HepG2 (cell line): ENCODE results near the gene ATP2A2. TPM values are rescaled to one million over a fixed set of nuclear protein-coding genes. Genes with fewer than 3 reads are reported as not detected.

Experiments
- ATAC-seq: fragments of 200-7000 bp; cut with Tn5 transposase; 3 replicates; pipeline ENCODE4 v1.9.1; 2020; ENCODE audit warnings: mild to moderate bottlenecking, moderate library complexity
- BruUV-seq: library from RNA; stranded (reverse); fragments of 400-500 nt; replicated peaks from 2 replicates; lab custom pipeline; 2021; lab: Mats Ljungman, UMichigan
- CTCF ChIA-PET: fragments of 300-600 bp; formaldehyde crosslinking; extraction: SDS; loops from one replicate; lab custom pipeline; 2021; ENCODE audit warnings: low total read pairs, inconsistent platforms, low intra/inter-chr PET ratio; lab: Yijun Ruan, JAX
- POLR2A ChIA-PET: fragments of 350-600 bp; sonication (Branson Sonifier 250); formaldehyde crosslinking; loops from one replicate; lab custom pipeline; 2020; ENCODE audit warnings: antibody characterized with exemption, inconsistent platforms; lab: Yijun Ruan, JAX
- DNase-seq: peaks from one replicate; pipeline ENCODE4 v3.0.0-alpha.2; 2015; ENCODE audit warnings: low spot score
- FAIRE-seq: peaks from 3 replicates; lab custom pipeline; 2011; peaks lifted over from hg19 to GRCh38; lab: Jason Lieb, UNC
- H2AFZ ChIP-seq: one replicate; pipeline ENCODE4 v1.6.1; 2011; ENCODE audit warnings: low read length, inconsistent platforms
- H3K27ac ChIP-seq: fragments of 300-600 bp; 3 replicates; pipeline ENCODE4 v1.8.0; 2011; ENCODE audit warnings: mixed run types, mild to moderate bottlenecking, mixed read lengths, low read length, inconsistent platforms; ENCODE audit not compliant: insufficient read depth; ENCODE audit errors: extremely low read length
- H3K27me3 ChIP-seq, 2 experiments: fragments of 200-600 bp in 1 of 2; 2 replicates in 1 of 2; 3 replicates in 1 of 2; pipeline versions ENCODE4 v1.6.0 to v1.8.0; 2011; ENCODE audit warnings: low read length in 2 of 2, mild to moderate bottlenecking in 2 of 2, moderate library complexity in 2 of 2, inconsistent platforms in 1 of 2; ENCODE audit not compliant: insufficient read depth in 2 of 2, control insufficient read depth in 1 of 2
- H3K36me3 ChIP-seq, 2 experiments: fragments of 200-600 bp in 1 of 2; replicated peaks in 1 of 2; 2 replicates in 1 of 2; 3 replicates in 1 of 2; pipeline versions ENCODE4 v1.5.1 to v1.8.0; 2011; ENCODE audit warnings: low read length in 2 of 2, inconsistent platforms in 1 of 2; ENCODE audit not compliant: insufficient read depth in 2 of 2, control insufficient read depth in 1 of 2
- H3K4me1 ChIP-seq: 2 replicates; pipeline ENCODE4 v1.5.1; 2012; ENCODE audit warnings: low read length, inconsistent platforms; ENCODE audit not compliant: insufficient read depth
- H3K4me2 ChIP-seq: 2 replicates; pipeline ENCODE4 v1.6.0; 2011; ENCODE audit warnings: low read depth, low read length, inconsistent platforms
- H3K4me3 ChIP-seq, 3 experiments: fragments of 200-600 bp in 1 of 3; sonication (generic), shearing (Covaris generic) in 1 of 3; replicated peaks in 1 of 3; 2 replicates each; pipeline ENCODE4 v1.5.1; 2011 to 2016; ENCODE audit warnings: low read length in 3 of 3, inconsistent platforms in 2 of 3, low read depth in 2 of 3, mild to moderate bottlenecking in 2 of 3, control low read depth in 1 of 3, mixed read lengths in 1 of 3; ENCODE audit not compliant: insufficient read depth in 1 of 3
- H3K79me2 ChIP-seq: one replicate; pipeline ENCODE4 v1.6.1; 2011; ENCODE audit warnings: low read length, inconsistent platforms; ENCODE audit not compliant: insufficient read depth
- H3K9ac ChIP-seq: 2 replicates; pipeline ENCODE4 v1.6.0; 2011; ENCODE audit warnings: mild to moderate bottlenecking, low read depth, low read length, inconsistent platforms; ENCODE audit not compliant: insufficient read depth
- H3K9me3 ChIP-seq: 2 replicates; pipeline ENCODE4 v1.5.1; 2012; ENCODE audit warnings: mild to moderate bottlenecking, low read length
- H4K20me1 ChIP-seq: 2 replicates; pipeline ENCODE4 v1.6.0; 2011; ENCODE audit warnings: inconsistent platforms, mild to moderate bottlenecking, low read length, moderate library complexity; ENCODE audit not compliant: insufficient read depth
- BRD4 ChIP-seq: sonication (generic); formaldehyde crosslinking; IDR thresholded peaks from 2 replicates; pipeline ENCODE4 v1.4.0; 2020; ENCODE audit warnings: missing genetic modification reagents
- PLRG1 ChIP-seq: fragments of 450-650 bp; conservative IDR thresholded peaks from 2 replicates; pipeline ENCODE4 v1.6.1; 2016
- RNF219 ChIP-seq: sonication (generic); formaldehyde crosslinking; IDR thresholded peaks from 2 replicates; pipeline ENCODE4 v1.5.0; 2020; ENCODE audit warnings: mild to moderate bottlenecking, missing genetic modification reagents
- TBP ChIP-seq: sonication (generic); formaldehyde crosslinking; IDR thresholded peaks from 2 replicates; pipeline ENCODE4 v1.5.0; 2020; ENCODE audit warnings: missing genetic modification reagents
- ZNF367 ChIP-seq: sonication (generic); formaldehyde crosslinking; IDR thresholded peaks from 2 replicates; pipeline ENCODE4 v1.4.0; 2020; ENCODE audit warnings: missing genetic modification reagents, borderline replicate concordance
- ZNF407 ChIP-seq: sonication (generic); formaldehyde crosslinking; IDR thresholded peaks from one replicate; pipeline ENCODE4 v1.5.1; 2020; ENCODE audit warnings: mild to moderate bottlenecking, missing genetic modification reagents; ENCODE audit errors: not compliant biosample characterization
- WGBS: methylation state at CpG from one replicate; pipeline ENCODE4 v1.1.6; 2017; ENCODE audit warnings: low lambda C conversion rate; 5-methylcytosine and 5-hydroxymethylcytosine counted together
- in situ Hi-C: cut with HindIII; loops from 2 replicates; pipeline ENCODE4 v1.10.0; 2017; ENCODE audit warnings: low pct_unique_long_range_greater_than_20kb; ENCODE audit not compliant: extremely low pct_ligation_motif_present
- intact Hi-C: fragments of 100-400 bp; cut with micrococcal nuclease; formaldehyde crosslinking; loops from one replicate; pipeline ENCODE4 v1.10.0; 2022; ENCODE audit not compliant: unreplicated experiment
- polyA plus RNA-seq, 8 experiments: library from polyadenylated mRNA; depleted of rRNA in 3 of 8; stranded (reverse) in 7 of 8; unstranded in 1 of 8; fragments of >200 nt; fragmentation: Illumina TruSeq in 4 of 8; extraction: Trizol in 4 of 8; gene quantifications; 2 replicates each; pipeline versions ENCODE4 v1.2.1 to v1.2.3, GENCODE V29; 2011 to 2016; ENCODE audit warnings: low read depth in 4 of 8, missing spikeins in 1 of 8, mixed read lengths in 1 of 8; ENCODE audit not compliant: insufficient read depth in 1 of 8
- total RNA-seq, 5 experiments: library from RNA; depleted of rRNA; stranded (reverse); fragments of >200 nt; fragmentation: Illumina TruSeq; extraction: Trizol; gene quantifications; 2 replicates each; pipeline ENCODE4 v1.2.3, GENCODE V29; 2016; ENCODE audit warnings: low read depth in 1 of 5
- TF ChIP-seq, protein P1 (sequence below): sonication (generic); formaldehyde crosslinking; IDR thresholded peaks from 2 replicates; pipeline ENCODE4 v1.4.0; 2020; ENCODE audit warnings: missing genetic modification reagents
- TF ChIP-seq, protein P2 (sequence below): sonication (generic); formaldehyde crosslinking; IDR thresholded peaks from 2 replicates; pipeline ENCODE4 v1.8.1; 2023; ENCODE audit warnings: missing genetic modification reagents, inconsistent platforms, borderline replicate concordance

ATP2A2 gene
- total and polyA plus RNA-seq, 2 of the 13 experiments (the other 11 are each of a cell fraction or from before 2014, with no cell fraction given), result 35.4 to 85.5 TPM

DNA sequence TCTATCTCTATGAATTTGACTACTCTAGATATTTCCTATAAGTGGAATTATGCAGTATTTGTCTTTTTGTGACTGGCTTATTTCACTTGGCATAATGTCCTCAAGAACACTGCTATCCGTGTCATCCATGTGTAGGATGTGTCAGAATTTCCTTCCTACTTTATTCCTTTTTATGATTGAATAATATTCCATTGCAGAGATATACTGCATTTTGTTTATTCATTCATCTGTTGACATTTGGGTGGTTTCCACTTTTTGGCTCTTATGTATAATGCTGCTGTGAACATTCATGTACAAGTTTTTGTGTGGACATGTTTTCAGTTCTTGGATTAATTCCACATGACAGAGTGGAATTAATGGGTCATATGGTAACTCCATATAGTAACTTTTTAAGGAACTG lies 45.7 kb upstream of the ATP2A2 start:
- Histone ChIP-seq H3K4me3 (no peak overlapping the region), H2AFZ (no peak overlapping the region), H4K20me1 (no peaks in the 10 kb centered on the region), H3K27ac (no peak overlapping the region), H3K27me3 (no peaks in the 10 kb centered on the region), H3K79me2 (no peaks in the 10 kb centered on the region), H3K36me3 (no peaks in the 10 kb centered on the region), H3K4me2 (no peak overlapping the region), H3K9me3 (no peaks in the 10 kb centered on the region), H3K4me1 (peaks cover 34% of the 10 kb centered on the region), H3K9ac (no peak overlapping the region)
- FAIRE-seq, result no peak
- intact Hi-C loops, result no loop called here
- no peak for DNase-seq
- ChIA-PET POLR2A (no interaction called here), CTCF (no interaction called here)
- no peak for ATAC-seq
- in situ Hi-C loops, result no loop called here
- 100% methylated on average over 1 of the region's 1 CpG for WGBS
- BruUV-seq, result no TSS peak
- TF ChIP-seq ZNF407 (CRISPR knock-in tag) (no peak), RNF219 (CRISPR knock-in tag) (no peak), PLRG1 (no peak), BRD4 (CRISPR knock-in tag) (no peak), ZNF367 (CRISPR knock-in tag) (no peak), TBP (CRISPR knock-in tag) (no peak)
- TF ChIP-seq, protein P1, sequence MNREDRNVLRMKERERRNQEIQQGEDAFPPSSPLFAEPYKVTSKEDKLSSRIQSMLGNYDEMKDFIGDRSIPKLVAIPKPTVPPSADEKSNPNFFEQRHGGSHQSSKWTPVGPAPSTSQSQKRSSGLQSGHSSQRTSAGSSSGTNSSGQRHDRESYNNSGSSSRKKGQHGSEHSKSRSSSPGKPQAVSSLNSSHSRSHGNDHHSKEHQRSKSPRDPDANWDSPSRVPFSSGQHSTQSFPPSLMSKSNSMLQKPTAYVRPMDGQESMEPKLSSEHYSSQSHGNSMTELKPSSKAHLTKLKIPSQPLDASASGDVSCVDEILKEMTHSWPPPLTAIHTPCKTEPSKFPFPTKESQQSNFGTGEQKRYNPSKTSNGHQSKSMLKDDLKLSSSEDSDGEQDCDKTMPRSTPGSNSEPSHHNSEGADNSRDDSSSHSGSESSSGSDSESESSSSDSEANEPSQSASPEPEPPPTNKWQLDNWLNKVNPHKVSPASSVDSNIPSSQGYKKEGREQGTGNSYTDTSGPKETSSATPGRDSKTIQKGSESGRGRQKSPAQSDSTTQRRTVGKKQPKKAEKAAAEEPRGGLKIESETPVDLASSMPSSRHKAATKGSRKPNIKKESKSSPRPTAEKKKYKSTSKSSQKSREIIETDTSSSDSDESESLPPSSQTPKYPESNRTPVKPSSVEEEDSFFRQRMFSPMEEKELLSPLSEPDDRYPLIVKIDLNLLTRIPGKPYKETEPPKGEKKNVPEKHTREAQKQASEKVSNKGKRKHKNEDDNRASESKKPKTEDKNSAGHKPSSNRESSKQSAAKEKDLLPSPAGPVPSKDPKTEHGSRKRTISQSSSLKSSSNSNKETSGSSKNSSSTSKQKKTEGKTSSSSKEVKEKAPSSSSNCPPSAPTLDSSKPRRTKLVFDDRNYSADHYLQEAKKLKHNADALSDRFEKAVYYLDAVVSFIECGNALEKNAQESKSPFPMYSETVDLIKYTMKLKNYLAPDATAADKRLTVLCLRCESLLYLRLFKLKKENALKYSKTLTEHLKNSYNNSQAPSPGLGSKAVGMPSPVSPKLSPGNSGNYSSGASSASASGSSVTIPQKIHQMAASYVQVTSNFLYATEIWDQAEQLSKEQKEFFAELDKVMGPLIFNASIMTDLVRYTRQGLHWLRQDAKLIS, result no peak
- TF ChIP-seq, protein P2, sequence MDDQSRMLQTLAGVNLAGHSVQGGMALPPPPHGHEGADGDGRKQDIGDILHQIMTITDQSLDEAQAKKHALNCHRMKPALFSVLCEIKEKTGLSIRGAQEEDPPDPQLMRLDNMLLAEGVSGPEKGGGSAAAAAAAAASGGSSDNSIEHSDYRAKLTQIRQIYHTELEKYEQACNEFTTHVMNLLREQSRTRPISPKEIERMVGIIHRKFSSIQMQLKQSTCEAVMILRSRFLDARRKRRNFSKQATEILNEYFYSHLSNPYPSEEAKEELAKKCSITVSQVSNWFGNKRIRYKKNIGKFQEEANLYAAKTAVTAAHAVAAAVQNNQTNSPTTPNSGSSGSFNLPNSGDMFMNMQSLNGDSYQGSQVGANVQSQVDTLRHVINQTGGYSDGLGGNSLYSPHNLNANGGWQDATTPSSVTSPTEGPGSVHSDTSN (CRISPR knock-in tag), result no peak
